Nephron (organoid): ENCODE results near the gene SACS.

Experiments
- H3K27ac Mint-ChIP-seq, 3 experiments: 2 replicates each; pipeline ENCODE4 v1.8.0; 2020; ENCODE audit warnings: mixed read lengths in 3 of 3, mild to moderate bottlenecking in 2 of 3, moderate library complexity in 1 of 3
- H3K27me3 Mint-ChIP-seq: 2 replicates; pipeline ENCODE4 v1.8.0; 2021; ENCODE audit warnings: low read depth, mild to moderate bottlenecking, moderate library complexity, mixed read lengths
- H3K36me3 Mint-ChIP-seq: 2 replicates; pipeline ENCODE4 v1.8.0; 2020; ENCODE audit warnings: low read depth, mixed read lengths
- H3K4me1 Mint-ChIP-seq: 2 replicates; pipeline ENCODE4 v1.8.0; 2020; ENCODE audit warnings: mixed read lengths
- H3K4me3 Mint-ChIP-seq, 3 experiments: 2 replicates each; pipeline ENCODE4 v1.8.0; 2020; ENCODE audit warnings: mild to moderate bottlenecking in 3 of 3, mixed read lengths in 3 of 3, moderate library complexity in 2 of 3
- H3K9me3 Mint-ChIP-seq: 2 replicates; pipeline ENCODE4 v1.8.0; 2020; ENCODE audit warnings: mixed read lengths
- TF ChIP-seq, protein P1 (sequence below), 3 experiments: fragments of 200-600 bp; sonication (generic); IDR thresholded peaks; one replicate each; pipeline ENCODE4 v1.5.0; 2021; ENCODE audit warnings: antibody characterized with exemption in 3 of 3; ENCODE audit not compliant: unreplicated experiment in 3 of 3

The SACS gene

DNA sequence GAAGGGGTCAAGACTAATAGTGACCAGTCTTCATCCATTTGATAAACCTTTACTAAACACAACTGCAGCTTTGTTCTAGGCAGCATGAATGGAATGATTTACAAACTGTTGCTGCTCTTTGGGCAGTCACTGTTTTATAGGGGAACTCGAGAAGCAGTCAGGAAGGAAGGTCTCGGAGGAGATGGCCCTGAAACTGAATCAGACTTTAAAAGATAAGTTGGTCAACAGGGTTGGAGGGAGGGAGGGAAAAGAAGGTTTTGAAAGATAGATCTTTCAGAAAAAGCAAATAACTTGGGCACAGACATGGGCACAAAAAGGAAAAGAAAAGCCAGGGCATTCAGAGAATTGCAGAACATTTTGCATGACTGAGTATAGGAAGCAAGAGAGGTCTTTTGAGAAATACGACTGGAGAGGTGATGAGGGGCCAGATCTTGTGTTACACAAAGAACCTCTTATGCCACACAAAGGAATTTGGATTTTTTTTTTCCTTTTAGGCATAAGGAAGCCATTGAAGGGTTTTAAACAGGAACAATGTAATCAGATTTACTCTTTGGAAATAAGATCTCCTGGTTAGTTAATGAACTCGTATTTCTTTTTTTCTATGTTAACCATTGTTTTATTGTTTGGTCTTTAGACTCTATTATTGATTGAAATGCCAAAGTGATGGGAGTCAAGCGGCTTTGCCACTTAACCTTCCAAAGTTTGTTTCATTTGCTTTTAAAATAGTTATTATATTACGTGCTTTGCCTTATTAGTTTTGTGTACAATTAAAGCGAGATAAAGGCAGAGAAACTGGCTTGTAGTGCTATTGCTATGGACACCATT, 37.5 kb upstream of the SACS start:
- no peaks in the 10 kb centered on the region for H3K9me3 Mint-ChIP-seq
- peaks cover 41% of the 10 kb centered on the region for H3K4me1 Mint-ChIP-seq
- no peaks in the 10 kb centered on the region for H3K27me3 Mint-ChIP-seq
- peak overlapping the region in 2 of 3 experiments; percentile 58 to 79 for H3K27ac Mint-ChIP-seq
- H3K36me3 Mint-ChIP-seq: no peaks in the 10 kb centered on the region
- peak overlapping the region in 1 of 3 experiments; percentile 4 for H3K4me3 Mint-ChIP-seq
- TF ChIP-seq, protein P1, sequence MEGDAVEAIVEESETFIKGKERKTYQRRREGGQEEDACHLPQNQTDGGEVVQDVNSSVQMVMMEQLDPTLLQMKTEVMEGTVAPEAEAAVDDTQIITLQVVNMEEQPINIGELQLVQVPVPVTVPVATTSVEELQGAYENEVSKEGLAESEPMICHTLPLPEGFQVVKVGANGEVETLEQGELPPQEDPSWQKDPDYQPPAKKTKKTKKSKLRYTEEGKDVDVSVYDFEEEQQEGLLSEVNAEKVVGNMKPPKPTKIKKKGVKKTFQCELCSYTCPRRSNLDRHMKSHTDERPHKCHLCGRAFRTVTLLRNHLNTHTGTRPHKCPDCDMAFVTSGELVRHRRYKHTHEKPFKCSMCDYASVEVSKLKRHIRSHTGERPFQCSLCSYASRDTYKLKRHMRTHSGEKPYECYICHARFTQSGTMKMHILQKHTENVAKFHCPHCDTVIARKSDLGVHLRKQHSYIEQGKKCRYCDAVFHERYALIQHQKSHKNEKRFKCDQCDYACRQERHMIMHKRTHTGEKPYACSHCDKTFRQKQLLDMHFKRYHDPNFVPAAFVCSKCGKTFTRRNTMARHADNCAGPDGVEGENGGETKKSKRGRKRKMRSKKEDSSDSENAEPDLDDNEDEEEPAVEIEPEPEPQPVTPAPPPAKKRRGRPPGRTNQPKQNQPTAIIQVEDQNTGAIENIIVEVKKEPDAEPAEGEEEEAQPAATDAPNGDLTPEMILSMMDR (IDR thresholded peaks at IDR 0.05; ENCODE audit: unreplicated experiment in 3 of 3): no peak

DNA sequence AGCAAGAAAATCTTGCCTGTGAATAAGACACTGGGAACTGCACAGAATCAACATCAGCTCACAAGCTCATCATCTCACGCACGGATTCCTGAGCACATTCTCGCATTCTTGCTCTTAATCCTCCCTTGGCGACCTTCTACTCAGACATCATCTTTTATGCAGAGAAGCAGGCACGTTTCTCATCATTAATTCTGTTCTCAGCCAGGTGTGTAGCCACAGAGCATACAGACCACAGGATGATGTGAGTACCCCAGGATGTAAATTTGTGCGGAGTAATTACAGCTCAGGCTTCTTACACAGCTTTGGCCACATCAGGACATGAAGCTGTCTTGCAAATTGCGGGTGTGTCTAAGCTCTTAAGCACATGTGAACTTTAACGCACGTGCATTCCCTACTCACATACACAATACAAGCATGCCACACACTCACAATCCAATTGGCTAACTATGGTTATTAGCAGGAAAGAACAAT, 36.5 kb upstream of the SACS start:
- TF ChIP-seq, protein P1 (IDR thresholded peaks at IDR 0.05; ENCODE audit: unreplicated experiment in 3 of 3): no peak
- Mint-ChIP-seq H3K27me3 (no peaks in the 10 kb centered on the region), H3K36me3 (no peaks in the 10 kb centered on the region), H3K4me1 (peaks cover 41% of the 10 kb centered on the region), H3K4me3 (peak overlapping the region in 2 of 3 experiments; percentile 6 to 39), H3K9me3 (no peaks in the 10 kb centered on the region), H3K27ac (peak overlapping the region; percentile 53 to 77 (median 58))

- Mint-ChIP-seq H3K4me3 (peak overlapping the region in 1 of 3 experiments; percentile 31), H3K9me3 (no peaks in the 10 kb centered on the region), H3K36me3 (no peaks in the 10 kb centered on the region), H3K4me1 (peaks cover 41% of the 10 kb centered on the region), H3K27me3 (no peaks in the 10 kb centered on the region), H3K27ac (peak overlapping the region in 1 of 3 experiments; percentile 58)
- TF ChIP-seq, protein P1 (IDR thresholded peaks at IDR 0.05; ENCODE audit: unreplicated experiment in 3 of 3): no peak
Measured at GRCh38 chr13:23468811-23469210, 35.3 kb upstream of the SACS start.

DNA sequence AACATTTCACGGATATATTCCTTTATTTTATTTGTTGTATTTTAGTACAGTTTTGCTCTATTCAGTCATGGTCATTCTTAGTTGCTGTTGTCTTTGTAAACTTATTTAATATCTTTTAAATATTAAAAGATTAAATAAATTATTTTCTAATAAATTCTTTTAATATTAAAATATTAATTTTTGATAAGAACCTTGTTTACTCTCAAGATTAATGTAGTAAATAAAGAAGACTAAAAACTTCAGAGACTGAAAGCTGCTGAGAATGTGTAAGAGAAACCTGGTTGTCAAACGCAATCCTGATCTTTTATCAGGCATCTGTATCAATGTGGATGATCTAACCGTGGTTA, 34.4 kb upstream of the SACS start:
- no peaks in the 10 kb centered on the region for H3K36me3 Mint-ChIP-seq
- H3K9me3 Mint-ChIP-seq: no peaks in the 10 kb centered on the region
- H3K4me3 Mint-ChIP-seq: peak overlapping the region in 1 of 3 experiments; percentile 31
- peak overlapping the region in 1 of 3 experiments; percentile 58 for H3K27ac Mint-ChIP-seq
- peaks cover 48% of the 10 kb centered on the region for H3K4me1 Mint-ChIP-seq
- TF ChIP-seq, protein P1 (IDR thresholded peaks at IDR 0.05; ENCODE audit: unreplicated experiment in 3 of 3): no peak
- H3K27me3 Mint-ChIP-seq: no peaks in the 10 kb centered on the region

DNA sequence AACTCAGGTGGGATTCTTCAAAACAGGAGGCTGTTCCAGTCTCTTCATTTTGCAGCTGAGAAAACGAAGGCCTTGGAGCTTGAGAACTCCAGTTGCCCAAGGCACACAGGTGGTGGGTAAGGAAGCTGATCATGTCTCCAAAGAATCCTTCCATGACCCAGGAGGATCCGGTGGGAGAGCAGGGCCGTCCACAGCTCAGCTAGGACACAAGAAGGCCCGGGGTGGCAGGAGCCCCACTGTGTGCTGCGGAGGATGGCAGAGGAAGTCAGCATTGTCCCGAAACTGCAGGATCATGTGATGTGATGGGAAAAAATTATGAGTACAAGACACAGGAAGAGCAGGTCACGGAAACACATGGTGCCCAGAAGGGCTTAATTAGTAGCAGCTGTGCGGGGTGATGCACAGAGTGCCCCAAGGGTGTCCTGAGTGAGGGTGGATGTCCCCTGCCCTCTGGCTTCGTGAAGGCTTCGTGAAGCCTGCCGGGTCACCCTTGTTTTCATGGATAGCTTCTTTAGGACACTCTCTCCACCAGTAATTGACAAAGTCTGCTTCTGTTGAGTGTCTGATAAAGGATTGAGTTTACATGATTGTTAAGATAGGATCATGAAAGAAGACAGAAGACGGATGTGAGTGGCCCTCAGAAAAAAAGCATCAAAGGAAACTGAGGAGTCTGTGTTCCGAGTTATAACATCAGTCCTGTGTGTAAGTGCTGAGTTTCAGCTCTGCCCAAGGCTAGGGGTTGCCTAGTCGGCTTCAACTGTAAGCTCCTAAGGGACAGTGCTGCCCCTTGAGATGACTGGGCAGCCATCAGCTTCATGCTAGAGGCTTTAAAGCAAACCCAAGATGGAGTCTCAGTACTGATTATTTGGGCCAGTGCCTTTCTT, 33.8 kb upstream of the SACS start:
- H3K27ac Mint-ChIP-seq: peak overlapping the region; percentile 79 to 91 (median 83)
- H3K9me3 Mint-ChIP-seq: no peaks in the 10 kb centered on the region
- peak overlapping the region; percentile 83 to 86 (median 86) for H3K4me3 Mint-ChIP-seq
- no peaks in the 10 kb centered on the region for H3K36me3 Mint-ChIP-seq
- TF ChIP-seq, protein P1 (IDR thresholded peaks at IDR 0.05; ENCODE audit: unreplicated experiment in 3 of 3): no peak
- no peaks in the 10 kb centered on the region for H3K27me3 Mint-ChIP-seq
- H3K4me1 Mint-ChIP-seq: peaks cover 53% of the 10 kb centered on the region
